ENCODE results near the gene GAREM2.

The GAREM2 gene

DNA sequence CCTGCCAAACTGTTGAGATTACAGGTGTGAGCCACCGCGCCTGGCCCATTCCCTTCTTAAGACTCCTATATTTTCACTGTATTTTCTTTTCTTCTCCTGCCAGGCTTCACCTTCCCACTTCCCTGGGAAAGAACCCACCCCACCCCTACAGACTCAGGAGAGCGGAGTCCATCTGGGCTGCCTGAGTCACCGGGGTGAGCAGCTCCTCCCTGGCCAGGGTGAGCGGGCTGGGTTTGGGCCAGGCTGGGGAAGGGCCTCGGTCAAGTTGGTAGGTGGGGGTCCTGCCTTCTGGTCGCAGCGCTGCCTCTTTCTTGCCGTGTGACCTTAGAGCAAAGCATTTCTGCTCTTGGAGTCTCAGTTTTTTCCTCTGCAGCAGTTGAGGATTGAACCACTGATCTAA lies 2.1 kb upstream of the GAREM2 start:
- no peak for DNase-seq

DNA sequence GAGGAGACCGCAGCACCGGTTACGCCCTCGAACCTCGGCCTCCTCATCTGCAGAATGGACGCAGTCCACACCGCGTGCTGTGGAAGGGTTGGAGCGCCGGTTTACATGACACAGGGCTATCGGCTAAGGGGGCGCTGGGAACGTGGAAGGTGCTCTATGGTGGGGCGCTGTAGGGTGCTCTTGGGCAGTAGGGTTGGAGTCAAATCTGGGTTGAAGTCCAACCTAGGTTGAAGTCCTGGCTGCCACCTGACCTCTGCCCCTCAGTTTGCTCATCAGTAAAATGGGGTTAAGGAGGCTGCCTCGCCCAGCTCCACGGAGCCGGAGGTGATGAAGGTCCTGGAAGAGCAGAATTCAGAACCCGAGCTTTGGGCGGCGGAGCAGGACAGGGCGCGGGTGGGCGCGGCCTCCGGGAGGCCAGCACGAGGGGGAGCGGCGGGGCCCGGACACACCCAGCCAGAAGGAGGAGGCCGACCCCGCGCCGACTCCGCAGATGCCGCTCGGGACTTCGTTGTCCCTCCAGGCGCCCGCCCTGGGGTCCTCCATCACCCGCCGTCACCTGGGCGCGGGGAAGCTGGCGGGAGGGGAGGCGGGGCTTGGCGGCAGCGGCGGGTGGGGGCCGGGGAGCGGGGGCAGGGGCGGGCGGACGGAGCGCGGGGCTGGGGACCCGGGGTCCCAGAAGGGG lies 558 bp upstream of the GAREM2 start:
- no peak for DNase-seq

DNA sequence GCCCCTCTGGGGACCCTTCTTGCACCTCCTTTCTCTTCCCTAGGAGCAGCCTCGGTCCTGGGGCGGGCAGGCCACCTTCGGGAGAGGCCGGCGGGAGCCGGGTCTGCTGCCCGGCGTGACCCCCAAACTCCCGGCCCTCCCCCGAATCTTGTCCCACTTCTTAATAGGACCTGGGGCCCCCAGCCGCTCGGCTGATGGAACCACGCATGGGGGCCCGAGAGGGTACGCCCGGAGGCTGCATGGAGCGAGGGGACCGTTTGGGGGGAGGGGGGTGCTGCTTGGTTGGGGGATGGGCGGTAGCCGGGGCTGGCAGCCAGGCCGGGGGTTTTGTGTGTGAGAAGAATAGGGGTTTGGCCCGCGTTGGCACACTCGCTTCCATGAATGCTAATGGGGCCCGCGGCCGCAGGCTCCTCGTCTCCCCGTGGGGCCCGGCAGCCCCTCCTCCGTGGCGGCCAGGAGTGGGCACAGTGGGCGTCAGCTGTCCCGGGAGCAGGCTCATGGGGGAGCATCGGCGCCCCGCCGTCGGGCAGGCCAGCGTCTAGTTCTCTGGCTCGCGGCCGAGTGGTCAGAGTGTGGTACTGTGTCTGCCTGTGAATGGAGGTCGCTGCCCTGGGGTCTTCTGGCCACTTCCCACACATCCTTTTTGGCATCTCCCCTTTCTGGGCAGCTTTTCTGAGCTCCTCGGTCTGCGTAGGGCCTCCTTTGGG lies 1.0 kb downstream of the GAREM2 start:
- no peak for DNase-seq

DNA sequence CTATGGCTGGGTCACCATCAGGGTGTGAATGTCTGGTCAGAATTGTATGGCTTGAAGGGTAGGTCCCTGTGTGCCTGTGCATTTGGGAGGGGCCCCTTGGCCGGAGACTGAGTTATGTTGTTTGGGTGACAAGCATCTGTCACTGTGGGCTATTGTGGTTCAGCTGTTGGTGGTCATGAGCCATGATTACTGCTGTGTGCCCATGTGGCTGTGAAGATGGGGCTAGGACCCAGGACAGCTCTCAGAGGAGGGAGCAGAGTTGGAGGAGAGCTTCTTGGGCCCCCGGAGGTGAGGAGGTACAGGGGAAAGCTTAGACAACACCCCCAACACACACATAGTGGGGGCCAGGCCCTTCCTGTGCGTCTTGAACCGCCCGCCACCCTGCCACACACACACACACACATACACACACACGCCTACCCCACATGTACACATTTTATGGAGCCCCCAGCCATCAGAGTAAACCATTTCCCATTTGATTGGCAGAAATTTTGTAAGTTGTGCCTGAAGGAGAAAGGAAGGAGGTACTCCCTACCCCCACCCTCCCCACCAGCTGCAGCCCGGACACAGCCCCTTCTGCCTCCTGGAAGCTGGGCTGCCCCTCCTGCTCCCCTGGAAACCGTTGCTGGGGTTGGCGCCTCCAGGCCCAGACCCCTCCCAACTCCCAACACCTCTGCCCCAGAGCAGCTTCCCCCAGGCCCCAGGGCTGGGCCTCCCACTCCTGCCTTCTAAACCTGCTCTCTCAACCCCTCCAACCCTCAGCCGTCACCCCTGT lies 2.0 kb downstream of the GAREM2 start:
- no peak for DNase-seq

DNA sequence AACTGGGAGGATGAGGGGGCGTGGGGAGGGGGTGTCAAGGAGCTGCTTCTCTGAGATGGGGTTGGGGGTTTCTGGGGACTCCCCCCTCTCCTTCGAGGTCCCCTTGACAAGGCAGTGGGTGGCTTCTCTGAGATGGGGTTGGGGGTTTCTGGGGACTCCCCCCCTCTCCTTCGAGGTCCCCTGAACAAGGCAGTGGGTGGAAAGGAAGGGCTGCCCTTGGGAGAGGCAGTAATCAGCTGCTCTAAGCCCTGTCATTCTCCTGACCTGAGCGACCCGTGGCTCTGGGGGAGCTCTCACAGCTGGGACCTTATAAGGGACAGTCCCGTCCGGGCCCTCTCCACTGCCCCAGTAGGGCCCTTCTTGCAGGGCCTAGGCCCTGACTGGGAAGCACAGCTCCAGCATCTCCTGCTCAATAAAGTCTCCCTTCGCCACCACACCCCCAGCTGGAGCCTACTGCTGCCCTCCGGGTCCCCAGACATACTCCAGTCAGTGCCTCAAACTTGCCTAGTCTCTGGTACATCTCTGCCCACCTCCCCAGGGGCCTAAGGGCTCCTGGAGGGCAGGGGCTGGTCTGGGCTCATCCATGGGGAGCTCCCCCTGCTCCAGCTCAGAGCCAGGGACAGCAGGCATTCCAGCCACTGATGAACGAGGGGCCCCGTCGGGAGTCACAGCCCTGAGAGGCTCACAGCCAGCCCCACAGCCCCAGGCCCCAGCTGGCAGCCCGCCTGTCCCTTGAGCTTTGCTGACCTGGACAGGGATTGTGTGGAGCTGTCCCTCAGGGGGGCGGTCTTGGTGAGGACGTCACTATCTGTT lies 2.8 kb downstream of the GAREM2 start:
- no peak for DNase-seq

DNA sequence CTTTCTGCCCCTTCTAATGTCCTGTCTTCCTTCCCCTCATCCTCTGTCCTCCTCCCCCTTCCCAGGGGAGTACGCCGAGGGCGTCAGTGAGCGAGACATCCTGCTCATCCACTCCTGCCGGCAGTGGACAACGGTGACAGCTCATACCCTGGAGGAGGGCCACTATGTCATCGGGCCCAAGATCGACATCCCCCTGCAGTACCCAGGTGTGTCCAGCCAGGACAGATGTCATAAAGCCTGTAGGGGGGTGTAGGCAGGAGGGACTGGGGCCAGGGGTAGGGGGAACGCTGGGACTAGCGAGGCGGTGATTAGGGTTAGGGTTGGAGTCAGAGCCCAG lies 3.4 kb downstream of the GAREM2 start:
- no peak for DNase-seq

DNA sequence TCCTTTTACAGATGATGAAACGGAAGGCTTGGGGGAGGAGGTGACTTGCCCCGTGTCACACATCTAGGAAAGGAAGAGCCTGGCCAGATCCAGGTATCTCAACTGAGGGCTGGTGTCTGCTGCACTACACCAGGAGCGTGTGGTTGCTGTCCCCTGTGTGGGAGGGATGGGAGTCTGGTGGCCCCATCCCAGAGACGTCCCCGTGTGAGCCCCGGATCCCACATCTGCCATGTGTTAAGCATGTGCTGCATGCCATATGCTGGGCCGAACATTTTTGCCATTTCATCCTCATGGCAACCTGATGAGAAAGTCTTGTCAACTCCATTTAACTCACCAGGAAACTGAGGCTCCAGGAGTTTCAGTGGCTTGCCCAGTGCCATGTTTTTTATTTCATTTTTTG lies 4.2 kb downstream of the GAREM2 start:
- DNase-seq, result no peak

DNA sequence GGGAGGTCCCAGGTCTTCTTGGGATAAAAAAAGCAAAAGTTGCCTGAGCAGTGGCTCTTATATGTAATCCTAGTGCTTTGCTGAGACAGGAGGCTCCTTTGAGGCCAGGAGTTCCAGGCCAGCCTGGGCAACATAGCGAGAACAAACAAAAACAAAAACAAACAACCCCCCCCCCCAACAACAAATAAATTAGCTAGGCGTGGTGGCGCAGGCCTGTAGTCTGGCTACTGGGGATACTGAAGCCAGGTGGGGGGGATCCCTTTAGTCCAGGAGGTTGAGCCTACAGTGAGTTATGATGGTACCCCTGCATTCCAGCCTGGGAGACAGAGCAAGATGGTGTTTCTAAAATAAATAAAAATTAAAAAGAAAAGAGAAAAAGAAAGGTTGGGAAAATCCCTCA lies 5.4 kb downstream of the GAREM2 start:
- DNase-seq, result no peak

DNA sequence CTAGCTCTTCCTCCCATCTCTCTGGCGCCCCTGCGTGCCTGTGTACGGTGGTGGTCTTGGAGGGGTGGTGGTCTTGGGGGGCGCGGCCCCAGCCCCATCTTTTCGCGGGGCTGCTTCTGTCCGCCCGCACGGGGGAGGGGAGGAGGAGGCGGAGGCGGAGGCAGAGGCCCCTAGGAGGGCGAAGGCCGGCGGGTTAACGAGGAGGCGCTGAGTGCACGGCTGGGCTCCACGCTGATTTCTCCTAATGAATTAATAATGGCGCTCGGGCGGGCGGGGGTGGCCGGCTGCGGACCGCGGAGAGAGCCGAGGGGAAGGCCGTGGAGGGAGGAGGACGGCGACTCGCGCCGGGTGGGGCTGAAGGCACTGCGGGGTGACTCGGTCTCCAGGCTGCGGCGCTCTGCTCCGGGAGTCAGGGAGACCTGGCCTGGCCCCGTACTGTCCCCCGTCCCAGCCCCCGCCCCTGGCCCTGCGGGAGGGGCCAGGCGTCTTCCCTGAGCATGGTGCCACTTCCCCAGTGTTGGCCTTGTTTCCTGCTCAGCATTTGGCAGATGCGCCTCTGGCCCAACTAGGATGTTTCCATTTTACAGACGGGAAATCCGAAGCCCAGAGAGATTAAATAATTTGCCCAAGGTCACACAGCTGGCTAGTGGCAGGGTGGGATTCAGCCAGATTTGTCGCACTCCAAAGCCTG lies 6.0 kb downstream of the GAREM2 start:
- peak; percentile 44 for DNase-seq

DNA sequence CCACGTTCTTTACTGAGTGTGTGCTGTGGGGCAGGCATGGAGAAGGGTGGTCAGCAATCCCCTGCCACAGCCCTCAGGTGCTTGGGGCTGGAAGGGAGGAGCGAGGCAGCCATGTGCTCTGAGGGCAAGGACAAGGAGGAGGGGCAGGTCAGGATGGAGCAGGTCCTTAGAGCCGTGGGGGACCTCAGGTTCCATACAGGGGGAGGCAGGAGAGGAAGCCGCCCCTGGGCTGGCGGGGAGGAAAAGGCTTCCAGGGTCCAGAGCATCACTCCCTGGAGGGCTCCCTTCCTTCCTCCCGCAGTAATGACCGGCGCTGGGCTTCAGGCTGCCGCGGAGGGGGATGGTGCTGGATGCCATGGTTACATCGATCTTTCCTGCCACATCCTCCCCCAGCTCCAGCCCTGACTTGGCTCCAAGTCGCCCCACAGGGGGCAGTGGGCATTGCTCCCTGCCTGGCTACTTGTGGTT lies 6.6 kb downstream of the GAREM2 start:
- no peak for DNase-seq

DNA sequence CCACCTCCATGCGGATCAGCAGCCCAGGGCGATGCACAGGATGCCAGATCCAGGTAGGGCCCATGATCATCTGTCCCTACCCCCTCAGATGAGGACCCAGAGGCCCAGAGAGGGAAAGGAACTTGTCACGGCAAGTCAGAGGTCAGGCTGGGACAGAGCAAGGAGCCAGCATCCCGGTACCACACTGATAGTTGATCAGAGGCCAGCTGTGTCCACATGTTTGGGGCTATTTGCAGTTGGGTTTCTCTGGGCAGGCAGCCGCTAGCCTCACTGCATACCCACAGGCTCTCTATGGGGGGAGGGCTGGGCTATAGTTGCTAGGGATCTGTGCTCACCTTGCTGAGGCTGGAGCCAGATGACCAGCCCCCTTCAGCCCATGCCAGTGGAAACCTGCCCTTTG lies 9.6 kb downstream of the GAREM2 start:
- no peak for DNase-seq

DNA sequence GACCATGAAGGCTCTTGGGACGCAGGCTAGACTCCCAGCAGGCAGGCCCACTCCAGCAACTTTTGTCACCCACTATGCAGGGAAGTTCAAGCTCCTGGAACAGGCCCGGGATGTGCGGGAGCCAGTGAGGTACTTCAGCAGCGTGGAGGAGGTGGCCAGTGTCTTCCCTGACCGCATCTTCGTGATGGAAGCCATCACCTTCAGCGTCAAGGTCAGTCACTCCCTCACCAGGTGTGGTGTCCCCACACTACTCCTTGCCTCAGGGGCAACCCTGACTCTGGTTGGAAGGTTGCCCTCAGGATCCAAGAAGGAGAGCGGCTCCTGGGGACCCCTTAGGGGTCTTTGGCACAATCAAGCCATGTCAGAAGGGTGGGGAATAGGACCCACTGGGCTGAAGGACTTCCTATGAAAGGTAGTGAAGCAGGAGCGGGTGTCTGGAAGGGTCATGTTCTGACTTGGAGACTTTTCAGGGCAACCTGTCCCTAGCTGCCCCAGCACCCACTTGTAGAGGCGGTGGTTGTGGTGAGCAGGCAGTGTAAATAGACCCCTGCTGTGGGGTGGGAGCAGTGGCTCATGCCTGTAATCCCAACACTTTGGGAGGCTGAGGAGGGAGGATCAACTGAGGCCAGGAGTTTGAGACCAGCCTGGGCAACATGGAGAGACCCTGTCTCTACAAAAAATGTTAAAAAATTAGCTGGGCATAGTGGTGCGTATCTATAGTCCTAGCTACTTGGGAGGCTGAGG lies 10.2 kb downstream of the GAREM2 start:
- DNase-seq, result no peak

DNA sequence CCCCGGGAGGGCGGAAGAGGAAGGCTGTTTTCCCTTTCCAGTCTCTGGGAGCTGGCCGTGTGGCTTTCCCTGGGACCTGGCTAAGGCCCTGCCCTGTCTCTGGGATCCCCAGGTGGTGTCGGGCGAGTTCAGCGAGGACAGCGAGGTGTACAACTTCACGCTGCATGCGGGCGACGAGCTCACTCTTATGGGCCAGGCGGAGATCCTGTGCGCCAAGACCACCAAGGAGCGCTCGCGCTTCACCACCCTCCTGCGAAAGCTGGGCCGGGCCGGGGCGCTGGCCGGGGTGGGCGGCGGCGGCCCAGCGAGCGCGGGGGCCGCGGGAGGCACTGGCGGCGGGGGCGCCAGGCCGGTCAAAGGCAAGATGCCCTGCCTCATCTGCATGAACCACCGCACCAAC lies 11.2 kb downstream of the GAREM2 start:
- no peak for DNase-seq

DNA sequence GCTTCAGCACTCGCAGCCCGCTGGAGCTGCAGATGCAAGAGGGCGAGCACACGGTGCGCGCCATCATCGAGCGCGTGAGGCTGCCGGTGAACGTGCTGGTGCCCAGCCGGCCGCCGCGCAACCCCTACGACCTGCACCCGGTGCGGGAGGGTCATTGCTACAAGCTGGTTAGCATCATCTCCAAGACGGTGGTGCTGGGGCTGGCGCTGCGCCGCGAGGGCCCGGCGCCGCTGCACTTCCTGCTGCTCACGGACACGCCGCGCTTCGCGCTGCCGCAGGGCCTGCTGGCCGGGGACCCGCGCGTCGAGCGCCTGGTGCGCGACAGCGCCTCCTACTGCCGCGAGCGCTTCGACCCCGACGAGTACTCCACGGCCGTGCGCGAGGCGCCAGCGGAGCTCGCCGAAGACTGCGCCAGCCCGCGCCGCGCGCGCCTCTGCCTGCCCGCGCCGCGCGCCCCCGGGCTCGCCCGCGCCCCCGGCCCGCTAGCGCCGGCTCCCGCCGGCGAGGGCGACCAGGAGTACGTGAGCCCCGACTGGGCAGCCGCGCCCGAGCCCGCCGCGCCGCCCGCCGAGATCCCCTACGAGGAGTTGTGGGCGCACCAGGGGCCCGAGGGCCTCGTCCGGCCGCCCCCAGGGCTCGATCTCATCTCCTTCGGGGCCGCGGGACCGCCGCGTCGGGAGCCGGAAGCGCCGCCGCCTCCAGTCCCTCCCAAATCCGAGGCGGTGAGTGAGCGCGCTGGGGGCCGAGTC lies 11.8 kb downstream of the GAREM2 start:
- peak; percentile 88 for DNase-seq

DNA sequence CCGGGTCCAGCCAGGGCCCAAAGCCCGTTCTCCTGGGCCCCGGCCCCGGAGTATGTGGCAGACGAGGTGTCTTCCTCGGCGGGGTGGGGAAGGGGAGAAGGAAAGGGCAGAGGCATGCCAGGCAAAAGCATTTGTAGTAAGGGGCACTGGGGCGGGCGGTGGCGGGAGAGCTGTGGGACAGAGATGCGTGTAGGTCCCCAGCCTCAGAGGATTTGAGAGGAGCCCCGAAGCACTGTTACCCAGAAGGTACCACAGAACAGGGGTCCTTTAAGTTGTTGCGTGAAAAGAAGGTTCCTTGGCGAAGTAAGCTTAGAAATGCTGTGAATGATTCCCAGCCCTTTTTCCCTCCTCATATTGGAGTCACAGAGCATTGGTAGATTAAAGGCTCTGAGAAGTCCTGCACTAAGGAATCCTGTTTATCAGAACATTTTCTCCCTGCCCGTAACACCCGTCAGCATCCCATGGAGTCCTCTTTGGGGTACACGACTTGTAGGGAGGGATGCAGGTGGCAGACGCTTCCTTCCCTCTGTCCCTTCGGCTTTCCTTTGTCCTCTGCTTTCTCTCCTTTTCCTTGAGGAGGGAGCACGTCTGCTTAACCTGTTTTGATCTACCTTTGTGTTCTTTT lies 12.5 kb downstream of the GAREM2 start:
- DNase-seq, result no peak

DNA sequence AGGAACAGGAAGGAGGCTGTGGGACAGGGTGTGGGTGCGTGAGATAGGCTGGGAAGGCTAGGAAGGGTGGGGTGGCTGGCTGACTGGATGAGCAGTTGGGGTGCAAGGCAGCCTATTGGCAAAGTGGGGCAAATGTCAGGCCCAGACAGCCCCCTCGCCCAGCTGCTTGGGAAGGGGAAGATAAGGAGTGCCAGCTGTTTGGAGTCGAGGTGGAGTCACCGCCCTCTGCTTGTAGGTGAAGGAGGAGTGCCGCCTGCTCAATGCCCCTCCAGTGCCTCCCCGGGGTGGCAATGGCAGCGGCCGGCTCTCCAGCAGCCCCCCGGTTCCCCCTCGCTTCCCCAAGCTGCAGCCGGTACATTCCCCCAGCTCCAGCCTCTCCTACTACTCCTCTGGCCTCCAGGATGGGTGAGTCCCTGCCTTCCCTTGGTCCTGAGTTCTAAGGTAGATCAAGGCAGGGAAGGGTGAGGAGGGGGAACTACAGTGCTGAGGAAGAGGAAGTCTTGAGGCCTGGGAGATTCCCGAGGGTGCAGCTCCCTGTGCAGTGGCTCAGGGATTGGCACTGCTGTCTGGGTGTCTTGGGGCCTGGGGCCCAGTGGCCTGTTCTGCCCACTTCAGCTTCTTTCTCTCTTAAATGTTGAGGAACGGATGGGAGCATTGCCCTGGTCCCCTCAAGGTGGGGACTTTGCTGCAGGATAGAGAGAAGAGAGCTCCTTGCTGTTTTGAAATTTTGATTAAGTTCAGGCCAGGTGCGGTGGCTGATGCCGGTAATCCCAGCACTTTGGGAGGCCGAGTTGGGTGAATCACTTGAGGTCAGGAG lies 13.3 kb downstream of the GAREM2 start:
- no peak for DNase-seq

DNA sequence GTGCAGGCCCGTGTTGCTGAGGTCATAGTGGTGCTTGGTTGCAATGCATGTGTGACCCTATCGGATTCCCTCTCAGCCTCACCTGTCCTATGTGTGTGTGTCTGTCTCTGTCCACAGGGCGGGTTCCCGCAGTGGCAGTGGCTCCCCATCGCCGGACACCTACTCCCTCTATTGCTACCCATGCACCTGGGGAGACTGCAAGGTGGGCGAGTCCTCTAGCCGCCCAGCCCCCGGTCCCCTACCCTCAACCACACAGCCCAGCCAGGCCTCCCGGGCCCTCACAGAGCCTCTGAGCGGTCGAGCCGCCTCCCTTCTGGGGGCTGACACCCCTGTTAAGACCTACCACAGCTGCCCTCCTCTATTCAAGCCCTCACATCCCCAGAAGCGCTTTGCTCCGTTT lies 14.2 kb downstream of the GAREM2 start:
- no peak for DNase-seq

DNA sequence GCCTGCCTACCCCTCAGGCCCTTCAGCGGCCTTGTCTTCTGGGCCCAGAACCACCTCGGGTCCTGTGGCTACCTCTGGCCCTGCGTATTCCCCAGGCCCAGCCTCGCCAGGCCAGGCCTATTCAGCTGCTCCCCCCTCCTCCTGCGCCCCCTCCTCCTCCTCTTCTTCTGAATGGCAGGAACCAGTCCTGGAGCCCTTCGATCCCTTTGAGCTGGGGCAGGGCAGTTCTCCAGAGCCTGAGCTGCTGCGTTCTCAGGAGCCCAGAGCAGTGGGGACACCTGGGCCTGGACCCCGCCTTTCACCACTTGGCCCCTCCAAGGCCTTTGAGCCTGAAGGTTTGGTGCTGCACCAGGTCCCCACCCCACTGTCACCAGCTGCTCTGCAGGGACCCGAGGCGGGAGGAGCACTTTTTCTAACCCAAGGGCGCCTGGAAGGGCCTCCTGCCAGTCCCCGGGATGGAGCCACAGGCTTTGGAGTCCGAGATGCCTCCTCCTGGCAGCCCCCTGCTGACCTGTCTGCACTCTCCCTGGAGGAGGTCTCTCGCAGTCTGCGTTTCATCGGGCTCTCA lies 14.7 kb downstream of the GAREM2 start:
- DNase-seq, result no peak

DNA sequence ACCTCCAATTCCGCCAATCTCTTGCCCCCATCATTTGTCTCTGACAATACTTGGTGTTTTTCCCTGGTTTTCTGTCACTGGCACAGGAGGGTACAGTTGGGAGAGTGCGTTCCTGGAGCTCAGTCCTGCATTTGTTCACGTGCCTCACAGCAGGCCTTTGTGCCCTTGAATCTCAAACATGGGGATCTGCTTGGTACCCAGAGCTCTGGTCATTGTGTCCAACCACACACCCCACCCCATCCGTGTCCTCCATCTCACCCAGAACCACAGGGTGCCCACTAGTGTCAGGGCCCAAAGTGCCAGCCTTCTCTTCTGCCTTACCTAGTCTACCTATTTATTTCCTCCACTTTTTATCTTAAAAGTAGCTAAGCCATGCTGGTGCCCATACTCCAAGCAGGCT lies 16.2 kb downstream of the GAREM2 start:
- no peak for DNase-seq
